Lower leg skin (tissue), 3 donors: ENCODE results near the gene NEK4.

ENCODE experiments used
- CTCF ChIP-seq, 3 donors: fragments of 450-650 bp; IDR thresholded peaks; one replicate each; pipeline ENCODE4 v1.5.1; 2016; ENCODE audit warnings: antibody characterized with exemption in 3 of 3, mild to moderate bottlenecking in 3 of 3, moderate library complexity in 2 of 3
- POLR2A ChIP-seq, 2 donors: fragments of 450-650 bp; IDR thresholded peaks; one replicate each; pipeline ENCODE4 v1.6.1; 2016 to 2017; ENCODE audit warnings: antibody characterized with exemption in 2 of 2, mild to moderate bottlenecking in 1 of 2, moderate library complexity in 1 of 2

DNA sequence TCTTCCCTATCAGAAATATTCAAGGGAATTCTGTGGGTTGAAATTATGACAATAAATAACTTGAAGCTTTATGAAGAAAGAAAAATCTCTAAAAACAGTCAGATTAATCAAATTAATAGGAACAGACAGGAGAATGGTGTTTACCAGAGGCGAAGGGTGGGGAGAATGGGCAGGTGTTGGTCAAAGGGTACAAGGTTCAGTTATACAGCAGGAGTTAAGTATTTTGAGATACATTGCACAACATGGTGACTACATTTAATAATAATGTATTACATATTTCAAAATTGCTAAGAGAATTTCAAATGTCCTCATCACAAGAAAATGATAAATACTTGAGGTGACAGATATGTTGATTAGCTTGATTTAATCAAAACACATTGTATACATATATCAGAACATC, 46.2 kb downstream of the NEK4 start:
- no peak for TF ChIP-seq CTCF (IDR thresholded peaks at IDR 0.05)
- no peak for TF ChIP-seq POLR2A (IDR thresholded peaks at IDR 0.05)
